ENCODE results near the gene ANO8. TPM values are rescaled to one million over a fixed set of nuclear protein-coding genes. Genes with fewer than 3 reads are reported as not detected.

The ANO8 gene
- total and polyA plus RNA-seq, 2 experiments from 2014 or later: 1.1 to 7.3 TPM

DNA sequence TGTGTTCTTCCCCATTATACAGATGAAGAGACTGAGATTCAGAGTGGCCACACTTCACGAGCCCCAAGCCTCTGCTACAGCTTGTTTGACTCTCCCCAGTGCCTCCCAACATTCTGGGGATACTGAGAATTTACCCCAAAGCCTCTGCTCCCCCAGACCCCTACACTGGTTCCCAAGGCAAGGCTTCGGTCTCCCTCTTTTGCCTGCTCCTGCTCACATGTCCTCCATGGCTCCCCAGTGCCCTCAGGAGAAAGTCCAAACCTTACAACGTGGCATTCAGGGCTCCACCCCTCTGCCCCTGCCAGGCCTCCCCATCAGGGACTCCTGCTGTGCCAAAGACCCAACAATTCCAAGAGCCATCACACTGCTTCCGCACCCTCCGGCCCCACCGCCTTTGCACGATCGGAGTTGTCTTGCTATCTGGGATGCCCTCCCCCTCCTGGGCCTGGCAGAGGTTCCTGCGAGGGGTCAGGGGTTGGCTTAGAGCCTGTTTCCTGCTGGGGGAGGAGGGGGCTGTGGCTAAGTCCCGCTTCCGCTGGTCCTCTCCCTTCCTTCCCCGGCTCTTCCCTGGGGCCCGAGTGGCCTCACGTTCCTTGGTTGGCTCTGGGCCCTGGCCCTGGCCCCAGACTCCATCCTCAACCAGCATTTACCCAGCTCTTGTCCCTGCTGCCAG is 18.1 kb upstream of the ANO8 start:
- peaks cover 2% of the 10 kb centered on the region for H3K4me1 ChIP-seq (ENCODE audit: insufficient read depth)
- no peaks in the 10 kb centered on the region for H3K79me2 ChIP-seq
- no peak overlapping the region for H2AFZ ChIP-seq
- no peaks in the 10 kb centered on the region for H3K27me3 ChIP-seq
- H4K20me1 ChIP-seq (ENCODE audit: insufficient read depth, poor library complexity, severe bottlenecking): no peaks in the 10 kb centered on the region
- 79% methylated on average over 14 of the region's 14 CpGs for WGBS (ENCODE audit: low lambda C conversion rate, missing lambda C conversion rate)
- TF ChIP-seq EZH2 (IDR thresholded peaks at IDR 0.05; ENCODE audit: borderline replicate concordance) (no peak), EZH2phosphoT487 (IDR thresholded peaks at IDR 0.05; ENCODE audit: low read depth, severe bottlenecking, unreplicated experiment) (no peak)
- H3K4me3 ChIP-seq: no peak overlapping the region
- no peak overlapping the region for H3K4me2 ChIP-seq
- no peaks in the 10 kb centered on the region for H3K9me3 ChIP-seq (ENCODE audit: low read depth)
- no peaks in the 10 kb centered on the region for H3K36me3 ChIP-seq (replicated peaks; ENCODE audit: insufficient read depth, low read depth)
- H3K27ac ChIP-seq: no peak overlapping the region
- no peaks in the 10 kb centered on the region for H3K9me2 ChIP-seq (replicated peaks; ENCODE audit: insufficient read depth)
- DNase-seq (ENCODE audit: low spot score): no peak

DNA sequence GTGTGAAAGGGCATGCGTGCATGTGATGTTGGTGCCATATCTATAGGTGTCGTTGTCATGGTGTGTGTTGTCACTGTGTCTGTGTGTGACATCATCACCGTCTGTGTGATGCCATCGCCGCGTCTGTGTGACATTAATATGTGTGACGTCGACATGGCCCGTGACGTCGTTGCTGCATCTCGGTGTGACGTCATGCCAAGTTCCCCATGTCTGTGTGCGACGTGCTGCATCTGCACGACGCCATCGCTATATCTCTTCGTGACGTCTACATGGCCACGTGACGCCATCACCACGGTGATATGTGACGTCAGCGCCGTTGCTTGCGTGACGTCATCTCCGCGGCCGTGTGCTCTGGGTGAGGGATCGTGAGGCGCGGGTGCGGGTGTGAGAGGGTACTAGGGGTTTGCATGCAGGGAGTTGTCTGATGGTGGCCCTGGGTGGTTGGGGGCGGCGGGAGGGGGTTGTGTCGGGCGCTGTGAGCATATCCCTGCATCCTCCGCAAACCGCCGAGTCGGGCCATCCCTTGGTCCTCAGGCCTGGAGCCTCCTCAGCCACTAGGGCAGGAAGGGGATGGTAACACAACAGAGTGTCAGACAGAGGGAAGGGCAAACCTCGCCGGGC is 17.3 kb upstream of the ANO8 start:
- TF ChIP-seq, protein P1, sequence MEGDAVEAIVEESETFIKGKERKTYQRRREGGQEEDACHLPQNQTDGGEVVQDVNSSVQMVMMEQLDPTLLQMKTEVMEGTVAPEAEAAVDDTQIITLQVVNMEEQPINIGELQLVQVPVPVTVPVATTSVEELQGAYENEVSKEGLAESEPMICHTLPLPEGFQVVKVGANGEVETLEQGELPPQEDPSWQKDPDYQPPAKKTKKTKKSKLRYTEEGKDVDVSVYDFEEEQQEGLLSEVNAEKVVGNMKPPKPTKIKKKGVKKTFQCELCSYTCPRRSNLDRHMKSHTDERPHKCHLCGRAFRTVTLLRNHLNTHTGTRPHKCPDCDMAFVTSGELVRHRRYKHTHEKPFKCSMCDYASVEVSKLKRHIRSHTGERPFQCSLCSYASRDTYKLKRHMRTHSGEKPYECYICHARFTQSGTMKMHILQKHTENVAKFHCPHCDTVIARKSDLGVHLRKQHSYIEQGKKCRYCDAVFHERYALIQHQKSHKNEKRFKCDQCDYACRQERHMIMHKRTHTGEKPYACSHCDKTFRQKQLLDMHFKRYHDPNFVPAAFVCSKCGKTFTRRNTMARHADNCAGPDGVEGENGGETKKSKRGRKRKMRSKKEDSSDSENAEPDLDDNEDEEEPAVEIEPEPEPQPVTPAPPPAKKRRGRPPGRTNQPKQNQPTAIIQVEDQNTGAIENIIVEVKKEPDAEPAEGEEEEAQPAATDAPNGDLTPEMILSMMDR (IDR thresholded peaks at IDR 0.05; ENCODE audit: poor library complexity): no peak
- TF ChIP-seq EZH2 (IDR thresholded peaks at IDR 0.05; ENCODE audit: borderline replicate concordance): no peak
- TF ChIP-seq EZH2phosphoT487 (IDR thresholded peaks at IDR 0.05; ENCODE audit: low read depth, severe bottlenecking, unreplicated experiment): no peak
- DNase-seq (ENCODE audit: low spot score): no peak
- H3K9me2 ChIP-seq (replicated peaks; ENCODE audit: insufficient read depth): no peaks in the 10 kb centered on the region
- H3K79me2 ChIP-seq: no peaks in the 10 kb centered on the region
- H3K4me3 ChIP-seq: no peak overlapping the region
- H3K4me2 ChIP-seq: no peak overlapping the region
- no peaks in the 10 kb centered on the region for H3K27me3 ChIP-seq
- no peak overlapping the region for H2AFZ ChIP-seq
- 95% methylated on average over 41 of the region's 45 CpGs for WGBS (ENCODE audit: low lambda C conversion rate, missing lambda C conversion rate)
- H3K36me3 ChIP-seq (replicated peaks; ENCODE audit: insufficient read depth, low read depth): no peaks in the 10 kb centered on the region
- no peaks in the 10 kb centered on the region for H4K20me1 ChIP-seq (ENCODE audit: insufficient read depth, poor library complexity, severe bottlenecking)
- no peak overlapping the region for H3K27ac ChIP-seq
- no peaks in the 10 kb centered on the region for H3K4me1 ChIP-seq (ENCODE audit: insufficient read depth)
- no peaks in the 10 kb centered on the region for H3K9me3 ChIP-seq (ENCODE audit: low read depth)

DNA sequence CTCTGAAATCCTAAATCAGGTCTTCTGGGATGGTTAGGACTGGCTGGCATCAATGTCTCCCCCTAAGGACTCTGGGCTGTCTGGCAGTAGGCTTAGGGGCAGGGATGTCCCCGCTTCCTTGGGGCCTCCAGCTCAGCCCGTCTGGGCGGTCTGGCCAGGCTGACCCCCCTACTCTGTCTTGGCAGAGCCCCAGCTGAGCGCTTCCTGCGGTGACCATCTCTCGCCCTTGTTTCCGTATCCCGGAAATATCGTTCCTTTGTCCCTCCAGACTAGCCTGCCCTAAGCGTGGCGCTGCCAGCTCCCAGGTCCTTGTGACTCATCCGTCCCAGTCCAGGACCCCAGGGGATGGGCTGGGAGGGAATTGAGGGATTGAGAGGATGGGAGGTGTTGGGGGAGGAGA is 14.0 kb upstream of the ANO8 start:
- no peaks in the 10 kb centered on the region for H3K79me2 ChIP-seq
- no peaks in the 10 kb centered on the region for H3K9me3 ChIP-seq (ENCODE audit: low read depth)
- no peak overlapping the region for H3K4me3 ChIP-seq
- no peaks in the 10 kb centered on the region for H3K9me2 ChIP-seq (replicated peaks; ENCODE audit: insufficient read depth)
- no peaks in the 10 kb centered on the region for H3K27me3 ChIP-seq
- no peak for TF ChIP-seq EZH2phosphoT487 (IDR thresholded peaks at IDR 0.05; ENCODE audit: low read depth, severe bottlenecking, unreplicated experiment)
- TF ChIP-seq, protein P1 (IDR thresholded peaks at IDR 0.05; ENCODE audit: poor library complexity): no peak
- no peak for TF ChIP-seq EZH2 (IDR thresholded peaks at IDR 0.05; ENCODE audit: borderline replicate concordance)
- no peak overlapping the region for H3K27ac ChIP-seq
- no peaks in the 10 kb centered on the region for H3K36me3 ChIP-seq (replicated peaks; ENCODE audit: insufficient read depth, low read depth)
- H3K4me1 ChIP-seq (ENCODE audit: insufficient read depth): no peaks in the 10 kb centered on the region
- 23% methylated on average over 12 of the region's 12 CpGs for WGBS (ENCODE audit: low lambda C conversion rate, missing lambda C conversion rate)
- DNase-seq (ENCODE audit: low spot score): peak; percentile 70
- H4K20me1 ChIP-seq (ENCODE audit: insufficient read depth, poor library complexity, severe bottlenecking): no peaks in the 10 kb centered on the region
- H3K4me2 ChIP-seq: peak overlapping the region; percentile 64
- H2AFZ ChIP-seq: no peak overlapping the region

DNA sequence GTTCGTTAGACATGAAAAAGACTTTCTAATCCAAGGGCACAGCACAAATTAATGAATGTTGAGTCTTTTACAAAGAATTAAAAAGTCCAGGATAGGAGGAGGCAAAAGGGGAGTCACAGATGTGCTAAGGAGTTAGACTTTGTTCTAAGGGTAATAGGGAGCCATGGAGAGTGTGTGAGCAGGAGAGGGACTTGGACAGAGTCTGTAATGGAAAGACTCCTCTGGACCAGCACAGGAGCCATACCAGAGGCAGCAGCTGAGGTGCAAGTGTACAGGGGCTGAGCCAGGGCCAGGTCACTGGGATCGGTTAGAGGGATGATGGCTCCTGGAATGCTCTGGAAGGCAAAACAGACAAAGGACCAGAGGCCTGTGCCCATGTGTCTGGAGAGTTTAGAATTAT is 13.2 kb upstream of the ANO8 start:
- Histone ChIP-seq H3K9me2 (replicated peaks; ENCODE audit: insufficient read depth) (no peaks in the 10 kb centered on the region), H3K79me2 (no peaks in the 10 kb centered on the region), H3K4me3 (no peak overlapping the region), H3K9me3 (ENCODE audit: low read depth) (no peaks in the 10 kb centered on the region), H4K20me1 (ENCODE audit: insufficient read depth, poor library complexity, severe bottlenecking) (no peaks in the 10 kb centered on the region), H3K27ac (no peak overlapping the region), H3K36me3 (replicated peaks; ENCODE audit: insufficient read depth, low read depth) (no peaks in the 10 kb centered on the region), H3K27me3 (no peaks in the 10 kb centered on the region), H3K4me1 (ENCODE audit: insufficient read depth) (no peaks in the 10 kb centered on the region), H3K4me2 (no peak overlapping the region), H2AFZ (no peak overlapping the region)
- DNase-seq (ENCODE audit: low spot score): no peak
- WGBS (ENCODE audit: low lambda C conversion rate, missing lambda C conversion rate): 89% methylated on average over 2 of the region's 2 CpGs
- TF ChIP-seq EZH2 (IDR thresholded peaks at IDR 0.05; ENCODE audit: borderline replicate concordance) (no peak), EZH2phosphoT487 (IDR thresholded peaks at IDR 0.05; ENCODE audit: low read depth, severe bottlenecking, unreplicated experiment) (no peak)
- TF ChIP-seq, protein P1 (IDR thresholded peaks at IDR 0.05; ENCODE audit: poor library complexity): no peak
